ENCODE measurements around the gene HHEX.

The HHEX gene

GRCh38 chr10:92657024-92657423 is 32.7 kb upstream of the HHEX start:
- no peak overlapping the region for H3K4me3 ChIP-seq (ENCODE audit: low read depth, low read length)
- TF ChIP-seq CTCF (IDR thresholded peaks at IDR 0.05; ENCODE audit: borderline replicate concordance, insufficient read depth, low read depth, low read length), result no peak

GRCh38 chr10:92662848-92663247 is 26.9 kb upstream of the HHEX start:
- TF ChIP-seq CTCF (IDR thresholded peaks at IDR 0.05; ENCODE audit: borderline replicate concordance, insufficient read depth, low read depth, low read length), result no peak
- no peak overlapping the region for H3K4me3 ChIP-seq (ENCODE audit: low read depth, low read length)

GRCh38 chr10:92664322-92664721 is 25.4 kb upstream of the HHEX start:
- no peak for TF ChIP-seq CTCF (IDR thresholded peaks at IDR 0.05; ENCODE audit: borderline replicate concordance, insufficient read depth, low read depth, low read length)
- no peak overlapping the region for H3K4me3 ChIP-seq (ENCODE audit: low read depth, low read length)

- no peak for TF ChIP-seq CTCF (IDR thresholded peaks at IDR 0.05; ENCODE audit: borderline replicate concordance, insufficient read depth, low read depth, low read length)
- H3K4me3 ChIP-seq (ENCODE audit: low read depth, low read length), result no peak overlapping the region
Observed at GRCh38 chr10:92667078-92667477, 22.7 kb upstream of the HHEX start.

GRCh38 chr10:92677708-92678107 is 12.0 kb upstream of the HHEX start:
- no peak for TF ChIP-seq CTCF (IDR thresholded peaks at IDR 0.05; ENCODE audit: borderline replicate concordance, insufficient read depth, low read depth, low read length)
- no peak overlapping the region for H3K4me3 ChIP-seq (ENCODE audit: low read depth, low read length)

- no peak overlapping the region for H3K4me3 ChIP-seq (ENCODE audit: low read depth, low read length)
- TF ChIP-seq CTCF (IDR thresholded peaks at IDR 0.05; ENCODE audit: borderline replicate concordance, insufficient read depth, low read depth, low read length), result no peak
Observed at GRCh38 chr10:92678206-92678605, 11.5 kb upstream of the HHEX start.

GRCh38 chr10:92681306-92681834 is 8.4 kb upstream of the HHEX start:
- TF ChIP-seq CTCF (IDR thresholded peaks at IDR 0.05; ENCODE audit: borderline replicate concordance, insufficient read depth, low read depth, low read length), result no peak
- no peak overlapping the region for H3K4me3 ChIP-seq (ENCODE audit: low read depth, low read length)
